ENCODE measurements around the gene WNK4. TPM values are rescaled to one million over a fixed set of nuclear protein-coding genes. Genes with fewer than 3 reads are reported as not detected.

WNK4 gene
- total and polyA plus RNA-seq, 10 of the 15 experiments (the other 5 are each of a cell fraction or from before 2014, with no cell fraction given), result 0.06 to 0.29 (median 0.13) TPM; not detected in 5

- Histone ChIP-seq H3K9ac (ENCODE audit: control insufficient read depth, insufficient read depth, low read length) (no peak overlapping the region), H3K27me3 (replicated peaks in 1 of 2; ENCODE audit: control insufficient read depth in 2 of 2, insufficient read depth in 2 of 2, low read length in 1 of 2) (no peaks in the 10 kb centered on the region; a peak in 1 of 4 replicates), H3K4me2 (ENCODE audit: control insufficient read depth, insufficient read depth) (no peak overlapping the region), H3K9me3 (replicated peaks; ENCODE audit: control insufficient read depth, insufficient read depth, low read length) (no peaks in the 10 kb centered on the region), H2AFZ (ENCODE audit: control insufficient read depth, low read depth, low read length) (no peak overlapping the region), H3K79me2 (ENCODE audit: control insufficient read depth, insufficient read depth, low read length) (no peaks in the 10 kb centered on the region), H4K20me1 (ENCODE audit: control insufficient read depth, insufficient read depth) (no peaks in the 10 kb centered on the region), H3K27ac (ENCODE audit: control insufficient read depth, insufficient read depth) (no peak overlapping the region), H3K4me1 (ENCODE audit: control insufficient read depth, insufficient read depth, low read length) (no peaks in the 10 kb centered on the region), H3K36me3 (ENCODE audit: control insufficient read depth in 2 of 2, insufficient read depth in 2 of 2, low read length in 1 of 2) (no peaks in the 10 kb centered on the region), H3K4me3 (no peak overlapping the region)
- POLR2A ChIA-PET, result interaction anchor here (1.9 kb wide), 1 partner anchor 9 kb away, joined by 4 read pairs; no protein-coding TSS in a partner anchor
- intact Hi-C loops (cut with micrococcal nuclease; ENCODE audit: unreplicated experiment), result no loop called here
- WGBS (ENCODE audit: insufficient coverage, insufficient replicate concordance, low lambda C conversion rate, missing lambda C conversion rate), result 97% methylated on average over 6 of the region's 7 CpGs
- DNase-seq (ENCODE audit: low read depth, low spot score), result no peak
- CTCF ChIA-PET, result interaction anchor here (0.9 kb wide), 1 partner anchor 12 kb away, joined by 4 read pairs; no protein-coding TSS in a partner anchor
- TF ChIP-seq, protein P1, sequence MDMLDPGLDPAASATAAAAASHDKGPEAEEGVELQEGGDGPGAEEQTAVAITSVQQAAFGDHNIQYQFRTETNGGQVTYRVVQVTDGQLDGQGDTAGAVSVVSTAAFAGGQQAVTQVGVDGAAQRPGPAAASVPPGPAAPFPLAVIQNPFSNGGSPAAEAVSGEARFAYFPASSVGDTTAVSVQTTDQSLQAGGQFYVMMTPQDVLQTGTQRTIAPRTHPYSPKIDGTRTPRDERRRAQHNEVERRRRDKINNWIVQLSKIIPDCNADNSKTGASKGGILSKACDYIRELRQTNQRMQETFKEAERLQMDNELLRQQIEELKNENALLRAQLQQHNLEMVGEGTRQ (IDR thresholded peaks at IDR 0.05; ENCODE audit: borderline replicate concordance, low read depth, low read length), result no peak
- TF ChIP-seq, protein P2, sequence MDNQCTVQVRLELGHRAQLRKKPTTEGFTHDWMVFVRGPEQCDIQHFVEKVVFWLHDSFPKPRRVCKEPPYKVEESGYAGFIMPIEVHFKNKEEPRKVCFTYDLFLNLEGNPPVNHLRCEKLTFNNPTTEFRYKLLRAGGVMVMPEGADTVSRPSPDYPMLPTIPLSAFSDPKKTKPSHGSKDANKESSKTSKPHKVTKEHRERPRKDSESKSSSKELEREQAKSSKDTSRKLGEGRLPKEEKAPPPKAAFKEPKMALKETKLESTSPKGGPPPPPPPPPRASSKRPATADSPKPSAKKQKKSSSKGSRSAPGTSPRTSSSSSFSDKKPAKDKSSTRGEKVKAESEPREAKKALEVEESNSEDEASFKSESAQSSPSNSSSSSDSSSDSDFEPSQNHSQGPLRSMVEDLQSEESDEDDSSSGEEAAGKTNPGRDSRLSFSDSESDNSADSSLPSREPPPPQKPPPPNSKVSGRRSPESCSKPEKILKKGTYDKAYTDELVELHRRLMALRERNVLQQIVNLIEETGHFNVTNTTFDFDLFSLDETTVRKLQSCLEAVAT (IDR thresholded peaks at IDR 0.05), result no peak
- TF ChIP-seq ESRRA (IDR thresholded peaks at IDR 0.05; ENCODE audit: low read length), result no peak
- TF ChIP-seq NBN (IDR thresholded peaks at IDR 0.05), result no peak
- SMC1A ChIA-PET (ENCODE audit: uncharacterized antibody, unreplicated experiment), result interaction anchor here (1.4 kb wide), 1 partner anchor 21 kb away, joined by 3 read pairs; the partner anchor contains the start of gene VPS25
- in situ Hi-C loops (cut with MboI), result loop anchor here (5.0 kb wide), 1 partner anchor 51 kb away; no protein-coding TSS in a partner anchor
- FAIRE-seq, result no peak
- no TSS peak for BruUV-seq (replicated peaks)
- RAD21 ChIA-PET (ENCODE audit: unreplicated experiment), result interaction anchor here (0.5 to 0.8 kb wide), 2 partner anchors 30 to 173 kb away, joined by 3 to 4 read pairs; no protein-coding TSS in a partner anchor
- no peak for ATAC-seq
Measured at GRCh38 chr17:42751628-42752027, 28.8 kb upstream of the WNK4 start.

Data from GM12878 (cell line).